ENCODE measurements around the gene CORO2B. TPM values are rescaled to one million over a fixed set of nuclear protein-coding genes. Genes with fewer than 3 reads are reported as not detected.
A peak's percentile ranks its signal among the peaks of the same experiment; 100 is the strongest.

Gene CORO2B
- total and polyA plus RNA-seq, 5 experiments from 2014 or later, result 0.44 to 0.73 TPM; not detected in 3

DNA sequence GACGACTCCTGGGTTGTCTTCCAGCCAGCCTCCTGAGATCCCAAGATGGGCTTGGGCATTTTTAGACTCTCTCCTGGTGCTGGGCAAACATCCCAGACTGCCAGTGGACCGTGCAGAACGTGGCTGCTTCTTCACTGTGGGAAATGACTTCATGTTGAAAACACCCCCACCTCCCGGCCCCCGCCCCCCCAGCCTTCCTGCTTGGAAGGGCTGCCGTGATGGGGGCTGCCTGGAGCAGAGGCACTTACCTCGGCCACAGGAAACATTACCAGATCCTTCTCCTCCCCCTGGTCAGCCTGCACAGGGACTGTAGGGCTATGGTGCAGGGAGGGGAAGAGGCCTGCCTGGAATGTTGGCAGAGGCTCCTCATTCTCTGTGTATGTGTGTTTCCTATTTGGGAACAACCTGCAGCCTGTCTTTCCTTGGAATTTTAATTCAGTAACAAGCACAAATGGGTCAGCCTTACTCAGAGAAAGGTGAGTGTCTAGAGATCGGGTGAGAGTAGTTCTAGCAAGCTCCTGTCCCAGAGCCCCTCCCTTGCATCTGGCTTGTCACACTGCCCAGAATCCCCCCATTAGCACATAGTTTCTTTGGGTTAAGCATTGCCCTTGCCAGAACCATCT, 151.1 kb downstream of the CORO2B start:
- H3K9me3 Mint-ChIP-seq, result no peaks in the 10 kb centered on the region
- POLR2A ChIA-PET, result no interaction called here
- no peak for DNase-seq

DNA sequence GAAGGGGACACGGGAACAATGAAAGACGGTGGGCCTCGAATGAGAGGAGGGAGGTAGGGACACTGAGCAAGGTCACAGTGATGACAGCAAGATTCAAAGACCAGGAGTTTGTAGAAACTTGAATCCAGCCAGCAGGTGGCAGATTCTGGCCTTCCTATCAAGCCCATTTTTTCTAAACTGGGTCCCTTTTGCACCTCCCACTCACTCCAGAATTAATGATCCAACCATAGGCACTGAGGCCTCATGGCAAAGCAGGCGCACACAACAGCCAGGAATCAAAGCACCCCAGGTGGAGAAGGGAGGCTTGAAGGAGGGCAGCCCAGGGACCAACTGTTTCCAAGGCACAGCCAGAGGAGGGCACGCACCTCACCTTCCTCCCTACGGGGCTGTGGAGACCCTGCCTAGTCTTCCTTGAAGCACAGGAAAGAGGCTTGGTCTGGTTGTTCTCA, 151.7 kb downstream of the CORO2B start:
- H3K27ac Mint-ChIP-seq, result no peak overlapping the region
- peaks cover 0 to 2% (median 0%) of the 10 kb centered on the region in 5 donors for H3K27me3 Mint-ChIP-seq
- DNase-seq, result peak in 6 of 10 donors; percentile 13 to 41 (median 28)
- no peak for ATAC-seq
- POLR2A ChIA-PET, result no interaction called here
- H3K9me3 Mint-ChIP-seq, result no peaks in the 10 kb centered on the region
- H3K4me3 Mint-ChIP-seq, result no peak overlapping the region
- H3K36me3 Mint-ChIP-seq, result no peaks in the 10 kb centered on the region
- H3K4me1 Mint-ChIP-seq, result peaks cover 4 to 19% (median 6%) of the 10 kb centered on the region in 4 donors

More for the DNA sequence above, 151.1 kb downstream of the CORO2B start:
- no peak overlapping the region for H3K4me3 Mint-ChIP-seq
- no peaks in the 10 kb centered on the region for H3K36me3 Mint-ChIP-seq
- H3K27me3 Mint-ChIP-seq, result peaks cover 0 to 3% (median 0%) of the 10 kb centered on the region in 5 donors
- peaks cover 4 to 15% (median 6%) of the 10 kb centered on the region in 4 donors for H3K4me1 Mint-ChIP-seq
- ATAC-seq, result no peak
- no peak overlapping the region for H3K27ac Mint-ChIP-seq

DNA sequence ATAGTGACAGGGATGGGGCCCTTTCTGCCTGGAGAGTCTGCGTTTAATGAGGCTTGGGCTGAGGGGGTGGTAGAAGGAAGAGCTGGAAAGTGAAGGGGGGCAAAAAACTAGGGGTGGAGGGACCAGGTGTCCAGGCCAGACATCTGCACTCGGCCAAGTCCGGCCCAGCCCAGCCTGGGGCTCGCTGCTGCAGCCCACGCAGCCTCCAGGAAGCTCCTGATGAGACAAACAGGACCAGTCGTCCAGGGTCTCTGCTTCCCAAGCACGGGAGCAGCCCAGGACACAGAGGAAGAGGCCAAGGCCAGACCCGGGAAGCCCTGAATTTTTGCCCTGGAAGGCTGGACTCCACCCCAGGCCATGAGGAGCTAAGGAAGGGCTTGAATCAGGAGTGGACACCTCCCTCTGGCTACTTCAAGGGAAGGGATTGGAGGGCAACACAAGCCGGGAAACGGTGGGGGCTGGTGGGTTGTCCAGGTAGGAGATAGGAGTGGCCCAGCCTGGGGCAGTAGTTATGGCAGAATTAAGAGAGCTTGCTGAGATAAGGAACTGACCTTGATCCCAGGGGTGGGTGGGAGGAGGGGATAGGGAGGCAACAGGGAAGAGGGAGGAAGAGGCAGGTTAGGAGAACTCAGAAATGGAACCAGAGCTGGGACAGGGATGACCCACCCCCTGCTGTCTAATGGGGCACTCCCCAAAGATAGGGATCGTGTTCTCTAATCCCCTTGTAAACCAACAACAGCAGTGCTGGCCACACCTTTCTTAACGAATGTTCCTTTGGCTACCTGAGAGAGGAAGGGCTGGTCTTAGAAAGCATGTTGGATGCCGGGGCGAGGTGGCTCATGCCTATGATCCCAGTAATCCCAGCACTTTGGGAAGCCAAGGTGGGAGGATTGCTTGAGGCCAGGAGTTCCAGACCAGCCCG, 152.4 kb downstream of the CORO2B start:
- Mint-ChIP-seq H3K27ac (peak overlapping the region in 1 of 10 donors; percentile 19), H3K27me3 (peaks cover 0 to 2% (median 0%) of the 10 kb centered on the region in 5 donors), H3K9me3 (no peaks in the 10 kb centered on the region), H3K36me3 (no peaks in the 10 kb centered on the region), H3K4me3 (no peak overlapping the region), H3K4me1 (peaks cover 4 to 25% (median 5%) of the 10 kb centered on the region in 4 donors)
- POLR2A ChIA-PET, result no interaction called here
- DNase-seq (no peak), ATAC-seq (no peak)

DNA sequence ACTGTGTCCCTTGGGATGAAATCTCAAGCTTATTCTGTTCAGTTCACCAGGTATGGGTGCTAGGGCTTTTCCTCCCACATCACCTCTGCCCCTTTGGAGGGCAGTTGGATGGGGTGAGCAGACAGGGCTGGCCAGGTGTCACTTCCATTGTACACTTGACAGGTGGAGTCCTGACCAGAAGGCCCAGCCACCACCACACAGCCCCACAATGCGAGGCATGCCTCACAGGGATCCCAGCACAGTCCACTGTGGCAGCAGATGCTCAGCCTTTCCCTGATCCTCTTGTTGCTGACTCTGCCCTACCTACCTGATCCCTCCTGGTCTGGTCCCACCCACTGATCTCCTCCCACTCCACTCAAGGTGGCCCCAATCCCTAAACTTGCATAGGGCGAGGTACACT, 153.7 kb downstream of the CORO2B start:
- Mint-ChIP-seq H3K4me1 (peaks cover 4 to 30% (median 5%) of the 10 kb centered on the region in 4 donors), H3K9me3 (no peaks in the 10 kb centered on the region), H3K4me3 (no peak overlapping the region), H3K27ac (peak overlapping the region in 1 of 10 donors; percentile 14), H3K27me3 (peaks cover 0 to 3% (median 0%) of the 10 kb centered on the region in 5 donors), H3K36me3 (no peaks in the 10 kb centered on the region)
- DNase-seq, result no peak
- POLR2A ChIA-PET, result interaction anchor here (0.6 kb wide), 1 partner anchor 101 kb away, joined by 3 read pairs; no protein-coding TSS in a partner anchor
- no peak for ATAC-seq

DNA sequence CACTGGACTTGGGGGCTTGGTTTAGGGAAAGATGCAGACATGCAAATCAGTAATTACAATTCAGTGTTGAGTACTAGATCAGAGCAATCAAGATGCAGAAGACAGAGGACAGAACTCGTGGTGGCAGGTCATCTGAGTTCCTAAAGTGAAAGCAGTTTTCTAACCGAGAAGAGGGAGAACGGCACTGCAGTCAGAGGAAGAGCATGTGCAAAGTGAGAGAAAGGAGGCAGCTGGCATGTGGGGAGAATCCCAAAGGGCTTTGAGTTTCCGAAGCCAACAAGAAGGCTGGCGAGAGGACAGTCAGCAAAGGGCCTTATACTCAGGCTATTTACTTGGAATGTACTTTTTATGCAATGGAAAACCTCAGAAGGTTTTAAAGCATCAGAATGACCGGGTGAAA, 154.9 kb downstream of the CORO2B start:
- Mint-ChIP-seq H3K36me3 (no peaks in the 10 kb centered on the region), H3K9me3 (no peaks in the 10 kb centered on the region)

DNA sequence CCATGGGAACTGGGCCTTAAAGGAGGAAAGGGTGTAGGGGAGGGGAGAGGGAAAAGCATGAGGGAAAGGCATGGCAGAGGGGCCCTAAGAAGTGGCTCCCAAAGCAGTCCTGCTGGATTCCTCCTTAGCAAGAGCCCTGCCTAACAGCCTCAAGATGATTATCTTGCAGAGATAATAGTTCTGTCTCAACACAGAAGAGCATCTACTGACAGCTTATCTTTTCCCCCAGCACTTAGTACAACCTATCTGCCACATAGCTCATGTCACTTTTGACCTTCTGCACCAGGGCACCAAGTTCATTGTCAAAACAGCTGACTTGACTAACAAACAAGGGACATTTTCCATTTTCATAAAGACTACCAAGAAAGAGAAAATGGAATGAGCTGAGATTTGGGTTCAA, 155.6 kb downstream of the CORO2B start:
- no peaks in the 10 kb centered on the region for H3K36me3 Mint-ChIP-seq
- POLR2A ChIA-PET, result no interaction called here
- peaks cover 4 to 30% (median 5%) of the 10 kb centered on the region in 4 donors for H3K4me1 Mint-ChIP-seq
- H3K27me3 Mint-ChIP-seq, result peaks cover 0 to 4% (median 0%) of the 10 kb centered on the region in 5 donors
- no peak for ATAC-seq
- no peaks in the 10 kb centered on the region for H3K9me3 Mint-ChIP-seq
- H3K27ac Mint-ChIP-seq, result peak overlapping the region in 1 of 10 donors; percentile 31
- no peak for DNase-seq
- no peak overlapping the region for H3K4me3 Mint-ChIP-seq

More for the DNA sequence above, 154.9 kb downstream of the CORO2B start:
- DNase-seq, result no peak
- Mint-ChIP-seq H3K4me1 (peaks cover 4 to 30% (median 5%) of the 10 kb centered on the region in 4 donors), H3K27me3 (peaks cover 0 to 4% (median 0%) of the 10 kb centered on the region in 5 donors), H3K27ac (peak overlapping the region in 1 of 10 donors; percentile 0), H3K4me3 (no peak overlapping the region)
- no peak for ATAC-seq
- POLR2A ChIA-PET, result no interaction called here

- Mint-ChIP-seq H3K9me3 (no peaks in the 10 kb centered on the region), H3K4me1 (peaks cover 4 to 30% (median 5%) of the 10 kb centered on the region in 4 donors), H3K36me3 (no peaks in the 10 kb centered on the region), H3K4me3 (peak overlapping the region in 1 of 10 donors; percentile 46), H3K27me3 (peaks cover 0 to 5% (median 0%) of the 10 kb centered on the region in 5 donors), H3K27ac (no peak overlapping the region)
- ATAC-seq, result no peak
- POLR2A ChIA-PET, result no interaction called here
- no peak for DNase-seq
Measured at GRCh38 chr15:68734881-68735280, 156.1 kb downstream of the CORO2B start.

DNA sequence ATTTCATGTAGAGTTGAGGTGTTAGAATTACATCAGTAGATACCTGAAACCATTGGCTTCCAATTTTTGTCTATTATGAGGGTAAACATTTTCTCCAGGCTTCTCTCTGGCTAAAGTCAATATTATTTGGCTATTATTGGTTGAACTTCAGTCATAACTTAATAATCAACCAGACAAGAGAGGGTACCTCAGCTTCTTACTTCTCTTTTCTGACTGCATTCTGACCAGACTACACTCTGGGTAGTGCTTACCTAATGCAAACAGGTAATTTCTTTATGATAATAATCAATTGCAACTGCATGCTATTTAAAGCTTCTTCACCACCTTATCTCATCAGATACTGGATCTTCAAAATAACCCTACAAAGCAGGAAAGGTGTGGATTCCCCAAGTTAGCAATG, 156.8 kb downstream of the CORO2B start:
- H3K27me3 Mint-ChIP-seq, result peaks cover 0 to 5% (median 0%) of the 10 kb centered on the region in 5 donors
- ATAC-seq, result no peak
- H3K36me3 Mint-ChIP-seq, result no peaks in the 10 kb centered on the region
- H3K9me3 Mint-ChIP-seq, result no peaks in the 10 kb centered on the region
- no peak overlapping the region for H3K27ac Mint-ChIP-seq
- no peak for DNase-seq
- peaks cover 4 to 30% (median 5%) of the 10 kb centered on the region in 4 donors for H3K4me1 Mint-ChIP-seq
- POLR2A ChIA-PET, result no interaction called here
- no peak overlapping the region for H3K4me3 Mint-ChIP-seq

- Mint-ChIP-seq H3K4me3 (no peak overlapping the region), H3K27ac (no peak overlapping the region), H3K9me3 (no peaks in the 10 kb centered on the region), H3K36me3 (no peaks in the 10 kb centered on the region), H3K4me1 (peaks cover 0 to 19% (median under 1%) of the 10 kb centered on the region in 4 donors), H3K27me3 (peaks cover 0 to 5% (median 0%) of the 10 kb centered on the region in 5 donors)
- POLR2A ChIA-PET, result interaction anchor here (0.5 kb wide), 1 partner anchor 49 kb away, joined by 3 read pairs; no protein-coding TSS in a partner anchor
- ATAC-seq (no peak), DNase-seq (no peak)
Measured at GRCh38 chr15:68739390-68740080, 160.7 kb downstream of the CORO2B start.

DNA sequence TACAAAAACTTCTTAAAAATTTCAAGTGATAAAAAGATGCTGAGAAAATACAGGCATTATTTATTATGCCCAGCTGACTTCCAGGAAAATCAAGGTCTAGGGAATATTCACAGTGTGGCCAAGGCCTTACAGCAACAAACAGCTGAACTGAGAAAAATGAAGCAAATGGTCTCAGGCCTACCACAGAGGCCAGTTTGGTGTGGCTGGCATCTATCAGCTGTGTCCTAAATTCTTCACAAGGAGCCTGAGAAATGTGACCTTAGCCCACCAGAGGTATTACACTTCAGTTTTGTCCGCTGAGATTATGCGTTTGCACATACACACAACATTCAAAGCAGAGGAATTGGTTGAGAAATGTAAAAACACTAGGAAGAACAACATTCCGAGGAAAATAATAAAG, 164.5 kb downstream of the CORO2B start:
- Mint-ChIP-seq H3K27ac (no peak overlapping the region), H3K4me3 (no peak overlapping the region), H3K36me3 (no peaks in the 10 kb centered on the region), H3K27me3 (peaks cover 0 to 9% (median 0%) of the 10 kb centered on the region in 5 donors), H3K4me1 (no peaks in the 10 kb centered on the region), H3K9me3 (no peaks in the 10 kb centered on the region)
- POLR2A ChIA-PET, result no interaction called here
- ATAC-seq, result no peak
- no peak for DNase-seq

- Mint-ChIP-seq H3K4me1 (peaks cover 0 to 1% (median under 1%) of the 10 kb centered on the region in 4 donors), H3K36me3 (no peaks in the 10 kb centered on the region), H3K9me3 (peaks cover 0 to 1% (median 0%) of the 10 kb centered on the region in 9 donors), H3K27me3 (peaks cover 0 to 4% (median 2%) of the 10 kb centered on the region in 5 donors), H3K27ac (no peak overlapping the region), H3K4me3 (no peak overlapping the region)
- no peak for DNase-seq
- no peak for ATAC-seq
- POLR2A ChIA-PET, result no interaction called here
Measured at GRCh38 chr15:68749365-68749764, 170.6 kb downstream of the CORO2B start.

DNA sequence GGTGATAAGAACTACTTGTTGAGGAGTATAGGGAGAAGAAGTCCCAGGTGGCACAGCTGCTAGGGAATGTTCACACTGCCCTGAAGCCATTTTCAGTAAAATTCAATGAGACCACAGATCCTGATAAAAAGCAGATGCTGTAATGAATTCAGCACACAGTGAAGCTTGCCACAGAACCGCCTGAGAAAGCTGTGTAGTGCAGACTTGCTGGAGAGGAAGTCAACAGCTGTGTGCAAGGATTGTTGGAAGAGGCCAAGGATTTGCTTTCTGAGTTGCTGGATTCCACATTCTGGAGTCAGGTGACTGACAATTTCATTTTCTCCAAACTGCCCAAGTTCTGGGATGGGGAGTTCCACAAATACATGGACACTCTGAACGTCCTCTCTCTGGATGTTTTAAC, 171.0 kb downstream of the CORO2B start:
- Mint-ChIP-seq H3K9me3 (peaks cover 0 to 1% (median 0%) of the 10 kb centered on the region in 9 donors), H3K4me1 (peaks cover under 1 to 4% (median 3%) of the 10 kb centered on the region in 4 donors), H3K27me3 (peaks cover 0 to 4% (median 2%) of the 10 kb centered on the region in 5 donors), H3K27ac (no peak overlapping the region), H3K4me3 (no peak overlapping the region), H3K36me3 (peaks cover 0 to 2% (median 0%) of the 10 kb centered on the region in 3 donors)
- POLR2A ChIA-PET, result no interaction called here
- ATAC-seq, result no peak
- no peak for DNase-seq
